Measurements from ENCODE around the gene SCAND1. TPM values are rescaled to one million over a fixed set of nuclear protein-coding genes. Genes with fewer than 3 reads are reported as not detected.

Gene SCAND1
- total and polyA plus RNA-seq, 7 donors: 37.4 to 90.7 (median 70.2) TPM

DNA sequence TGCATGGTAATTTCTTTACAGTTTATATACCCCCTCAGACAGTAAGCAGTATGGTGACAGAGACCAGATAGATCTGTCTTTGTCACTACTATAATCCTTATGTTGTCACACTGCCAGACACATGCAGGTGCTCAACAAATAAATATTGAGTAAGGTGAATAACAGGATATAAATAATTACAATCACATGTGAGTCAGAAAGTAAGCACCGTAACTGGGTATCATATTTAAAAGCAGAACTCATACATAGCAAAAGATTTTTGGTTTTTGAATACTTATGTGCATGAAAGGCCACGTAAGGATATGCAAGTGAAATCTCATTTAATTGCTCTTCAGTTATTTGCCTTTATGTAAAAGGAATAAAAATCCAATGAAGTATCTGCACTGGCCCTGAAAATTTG, 31.5 kb upstream of the SCAND1 start:
- TF ChIP-seq, protein P1, sequence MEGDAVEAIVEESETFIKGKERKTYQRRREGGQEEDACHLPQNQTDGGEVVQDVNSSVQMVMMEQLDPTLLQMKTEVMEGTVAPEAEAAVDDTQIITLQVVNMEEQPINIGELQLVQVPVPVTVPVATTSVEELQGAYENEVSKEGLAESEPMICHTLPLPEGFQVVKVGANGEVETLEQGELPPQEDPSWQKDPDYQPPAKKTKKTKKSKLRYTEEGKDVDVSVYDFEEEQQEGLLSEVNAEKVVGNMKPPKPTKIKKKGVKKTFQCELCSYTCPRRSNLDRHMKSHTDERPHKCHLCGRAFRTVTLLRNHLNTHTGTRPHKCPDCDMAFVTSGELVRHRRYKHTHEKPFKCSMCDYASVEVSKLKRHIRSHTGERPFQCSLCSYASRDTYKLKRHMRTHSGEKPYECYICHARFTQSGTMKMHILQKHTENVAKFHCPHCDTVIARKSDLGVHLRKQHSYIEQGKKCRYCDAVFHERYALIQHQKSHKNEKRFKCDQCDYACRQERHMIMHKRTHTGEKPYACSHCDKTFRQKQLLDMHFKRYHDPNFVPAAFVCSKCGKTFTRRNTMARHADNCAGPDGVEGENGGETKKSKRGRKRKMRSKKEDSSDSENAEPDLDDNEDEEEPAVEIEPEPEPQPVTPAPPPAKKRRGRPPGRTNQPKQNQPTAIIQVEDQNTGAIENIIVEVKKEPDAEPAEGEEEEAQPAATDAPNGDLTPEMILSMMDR (IDR thresholded peaks at IDR 0.05): no peak
- WGBS, 3 donors: 71 to 73% (median 72%) methylated on average over 2 of the region's 2 CpGs
- no peaks in the 10 kb centered on the region for H3K36me3 ChIP-seq (ENCODE audit: insufficient read depth in 1 of 2, low read depth in 1 of 2)
- DNase-seq (no peak), ATAC-seq (no peak)
- intact Hi-C loops (cut with DNase I): no loop called here
- no peak overlapping the region for H3K27ac ChIP-seq
- H3K4me3 ChIP-seq: no peak overlapping the region
- no peaks in the 10 kb centered on the region for H3K4me1 ChIP-seq
- no peaks in the 10 kb centered on the region for H3K9me3 ChIP-seq
- H3K27me3 ChIP-seq (ENCODE audit: insufficient read depth in 3 of 3, low read length in 2 of 3): no peaks in the 10 kb centered on the region

DNA sequence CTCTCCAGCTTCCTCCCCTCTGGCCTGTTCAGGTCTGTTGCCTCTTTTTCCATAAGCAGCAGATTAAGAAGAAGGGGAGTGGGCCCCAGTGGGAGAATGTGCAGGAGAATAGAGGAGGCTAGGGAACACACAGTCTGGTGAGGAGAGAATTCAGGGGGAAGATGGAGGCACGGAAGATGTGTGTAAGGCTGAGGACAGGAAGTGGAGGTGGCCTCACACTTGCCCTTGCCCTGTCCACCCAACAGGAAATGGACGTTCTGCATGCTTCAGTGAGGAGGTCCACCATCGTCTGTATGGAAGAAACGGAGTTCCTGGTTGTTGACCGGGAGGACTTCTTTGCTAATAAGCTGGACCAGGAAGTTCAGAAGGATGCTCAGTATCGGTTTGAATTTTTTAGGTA, 30.1 kb upstream of the SCAND1 start:
- intact Hi-C loops (cut with DNase I): no loop called here
- Histone ChIP-seq H3K4me1 (no peaks in the 10 kb centered on the region), H3K27me3 (ENCODE audit: insufficient read depth in 3 of 3, low read length in 2 of 3) (no peaks in the 10 kb centered on the region), H3K9me3 (no peaks in the 10 kb centered on the region), H3K36me3 (ENCODE audit: insufficient read depth in 1 of 2, low read depth in 1 of 2) (no peaks in the 10 kb centered on the region), H3K27ac (no peak overlapping the region), H3K4me3 (no peak overlapping the region)
- TF ChIP-seq, protein P1 (IDR thresholded peaks at IDR 0.05): no peak
- ATAC-seq (no peak), DNase-seq (no peak)
- WGBS, 3 donors: 64 to 71% (median 68%) methylated on average over 6 of the region's 6 CpGs

DNA sequence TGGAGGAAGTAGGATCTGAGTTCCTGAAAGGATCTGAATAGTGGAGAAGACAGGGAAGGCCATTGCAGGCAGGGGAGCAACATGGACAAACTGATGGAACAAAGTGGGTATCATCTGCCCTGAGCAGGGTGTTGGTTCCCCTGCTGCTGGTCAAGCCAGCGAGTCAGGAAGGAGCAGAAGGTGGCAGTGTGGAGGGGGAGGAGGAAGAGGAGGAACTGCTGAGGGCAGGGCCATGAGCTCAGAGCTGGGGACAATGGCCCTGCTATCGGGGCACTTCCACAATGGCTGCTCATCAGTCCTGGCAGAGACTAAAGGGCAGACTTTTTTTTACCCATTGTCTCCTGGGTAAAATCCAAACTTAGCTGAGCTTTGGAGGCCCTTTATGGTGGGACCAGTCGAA, 27.7 kb upstream of the SCAND1 start:
- no peaks in the 10 kb centered on the region for H3K27me3 ChIP-seq (ENCODE audit: insufficient read depth in 3 of 3, low read length in 2 of 3)
- no peak for ATAC-seq
- WGBS, 3 donors: 53 to 74% (median 64%) methylated on average over 3 of the region's 3 CpGs
- TF ChIP-seq, protein P1 (IDR thresholded peaks at IDR 0.05): no peak
- H3K9me3 ChIP-seq: no peaks in the 10 kb centered on the region
- H3K36me3 ChIP-seq (ENCODE audit: insufficient read depth in 1 of 2, low read depth in 1 of 2): no peaks in the 10 kb centered on the region
- no peak for DNase-seq
- no peak overlapping the region for H3K27ac ChIP-seq
- H3K4me3 ChIP-seq: no peak overlapping the region
- no peaks in the 10 kb centered on the region for H3K4me1 ChIP-seq
- intact Hi-C loops (cut with DNase I): no loop called here

DNA sequence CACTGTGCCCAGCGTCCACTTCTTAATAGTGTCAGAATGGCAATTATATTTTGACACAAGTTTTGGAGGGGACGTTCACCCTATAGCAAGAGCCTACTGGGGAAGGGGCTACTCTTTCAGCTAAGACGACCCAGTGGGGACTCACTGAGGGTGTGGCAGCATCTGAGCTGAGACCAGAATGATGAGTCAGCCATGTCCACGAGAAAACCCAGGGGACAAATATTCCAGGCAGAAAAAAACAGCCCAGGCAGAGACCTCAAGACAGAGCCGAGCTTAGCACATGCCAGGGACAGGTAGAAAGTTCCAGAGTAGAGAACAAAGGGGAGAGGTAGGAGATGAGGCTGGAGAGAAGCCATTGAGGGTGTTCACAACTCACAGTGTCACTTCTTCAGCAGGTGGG, 25.2 kb upstream of the SCAND1 start:
- H3K4me3 ChIP-seq: no peak overlapping the region
- TF ChIP-seq, protein P1 (IDR thresholded peaks at IDR 0.05): no peak
- H3K9me3 ChIP-seq: no peaks in the 10 kb centered on the region
- intact Hi-C loops (cut with DNase I): no loop called here
- H3K4me1 ChIP-seq: no peaks in the 10 kb centered on the region
- 63 to 73% (median 64%) methylated on average over 5 of the region's 5 CpGs for WGBS, 3 donors
- no peak overlapping the region for H3K27ac ChIP-seq
- no peak for ATAC-seq
- DNase-seq: no peak
- no peaks in the 10 kb centered on the region for H3K27me3 ChIP-seq (ENCODE audit: insufficient read depth in 3 of 3, low read length in 2 of 3)
- no peaks in the 10 kb centered on the region for H3K36me3 ChIP-seq (ENCODE audit: insufficient read depth in 1 of 2, low read depth in 1 of 2)

DNA sequence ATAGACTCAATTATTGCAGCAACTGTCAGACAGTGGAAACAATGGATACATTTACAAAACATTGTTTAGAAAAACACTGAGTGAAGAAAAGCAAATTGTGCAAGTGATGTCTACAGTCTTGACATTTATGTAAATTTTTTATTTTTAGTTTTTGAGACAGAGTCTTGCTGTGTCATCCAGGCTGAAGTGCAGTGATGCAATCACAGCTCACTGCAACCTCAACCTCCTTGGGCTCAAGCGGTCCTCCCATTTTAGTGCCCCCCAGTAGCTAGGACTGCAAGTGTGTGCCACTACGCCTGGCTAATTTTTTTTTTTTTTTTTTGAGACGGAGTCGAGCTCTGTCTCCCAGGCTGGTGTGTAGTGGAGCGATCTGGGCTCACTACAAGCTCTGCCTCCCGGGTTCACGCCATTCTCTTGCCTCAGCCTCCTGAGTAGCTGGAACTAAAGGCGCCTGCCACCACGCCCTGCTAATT, 23.8 kb upstream of the SCAND1 start:
- TF ChIP-seq, protein P1 (IDR thresholded peaks at IDR 0.05): no peak
- DNase-seq (no peak), ATAC-seq (peak in 2 of 4 donors; percentile 37 to 49)
- no peaks in the 10 kb centered on the region for H3K9me3 ChIP-seq
- WGBS, 3 donors: 89 to 93% (median 91%) methylated on average over 9 of the region's 9 CpGs
- H3K27me3 ChIP-seq (ENCODE audit: insufficient read depth in 3 of 3, low read length in 2 of 3): no peaks in the 10 kb centered on the region
- no peaks in the 10 kb centered on the region for H3K36me3 ChIP-seq (ENCODE audit: insufficient read depth in 1 of 2, low read depth in 1 of 2)
- H3K27ac ChIP-seq: no peak overlapping the region
- H3K4me1 ChIP-seq: no peaks in the 10 kb centered on the region
- H3K4me3 ChIP-seq: no peak overlapping the region
- intact Hi-C loops (cut with DNase I): no loop called here

Measured in psoas muscle (tissue), 8 donors.